NCI-H2107 treated with DMSO at 0.1 percent for 48 hours (cell line): Measurements from ENCODE around the gene PGAM5.
"Not testable (repeated sequence)": the region's sequence is repeated elsewhere in the genome, so short reads cannot be mapped to it uniquely, and the experiment has no call there.

Experiments used
- DNase-seq: peaks from one replicate; lab custom pipeline; 2025; ENCODE audit not compliant: unreplicated experiment; lab: John Stamatoyannopoulos, UW

The PGAM5 gene

GRCh38 chr12:132741620-132742019, 31.0 kb downstream of the PGAM5 start:
- no peak for DNase-seq

- no peak for DNase-seq
Measured at GRCh38 chr12:132743831-132744230, 33.2 kb downstream of the PGAM5 start.

GRCh38 chr12:132746613-132747012, 36.0 kb downstream of the PGAM5 start:
- peak; percentile 38 for DNase-seq

GRCh38 chr12:132747395-132747794, 36.8 kb downstream of the PGAM5 start:
- DNase-seq = no peak

GRCh38 chr12:132747896-132748295, 37.3 kb downstream of the PGAM5 start:
- no peak for DNase-seq

- no peak for DNase-seq
Measured at GRCh38 chr12:132748319-132748718, 37.7 kb downstream of the PGAM5 start.

- not testable (repeated sequence) for DNase-seq
Measured at GRCh38 chr12:132753670-132754069, 43.0 kb downstream of the PGAM5 start.

GRCh38 chr12:132754160-132754932, 43.7 kb downstream of the PGAM5 start:
- DNase-seq = no peak

GRCh38 chr12:132758825-132759224, 48.2 kb downstream of the PGAM5 start:
- DNase-seq = not testable (repeated sequence)

GRCh38 chr12:132759359-132759758, 48.7 kb downstream of the PGAM5 start:
- no peak for DNase-seq

GRCh38 chr12:132761032-132761920, 50.6 kb downstream of the PGAM5 start, which contains the start of gene ANKLE2:
TSS of gene ANKLE2 (minus strand) at chr12:132761832. CDS start at chr12:132761798, 34 bp downstream.
- DNase-seq = peak; percentile 18

- DNase-seq = peak; percentile 52
Measured at GRCh38 chr12:132761921-132762583, 51.4 kb downstream of the PGAM5 start.

- no peak for DNase-seq
Measured at GRCh38 chr12:132764231-132764630, 53.6 kb downstream of the PGAM5 start.

GRCh38 chr12:132765361-132765760, 54.7 kb downstream of the PGAM5 start:
- DNase-seq = no peak

GRCh38 chr12:132766380-132767085, 55.9 kb downstream of the PGAM5 start:
- no peak for DNase-seq

GRCh38 chr12:132771126-132771838, 60.6 kb downstream of the PGAM5 start:
- DNase-seq = peak; percentile 81
